IMR-90 (cell line): ENCODE measurements around the gene HOXD12. TPM values are rescaled to one million over a fixed set of nuclear protein-coding genes. Genes with fewer than 3 reads are reported as not detected.

Experiments used
- ATAC-seq: fragments of 200-7000 bp; cut with Tn5 transposase; 2 replicates; pipeline ENCODE4 v1.9.1; 2020; ENCODE audit warnings: low read depth, mild to moderate bottlenecking, moderate library complexity
- BruUV-seq: library from RNA; stranded (reverse); fragments of 400-500 nt; replicated peaks from 2 replicates; lab custom pipeline; 2021; lab: Mats Ljungman, UMichigan
- CTCF ChIA-PET: fragments of 300-600 bp; formaldehyde crosslinking; extraction: SDS; loops from one replicate; lab custom pipeline; 2021; ENCODE audit warnings: antibody characterized with exemption; lab: Yijun Ruan, JAX
- POLR2A ChIA-PET: fragments of 300-600 bp; sonication (Branson Sonifier 250); formaldehyde crosslinking; loops from one replicate; lab custom pipeline; 2022; ENCODE audit warnings: antibody characterized with exemption; ENCODE audit not compliant: unreplicated experiment; lab: Charles Lee
- DNase-seq: peaks from one replicate; pipeline ENCODE4 v3.0.0; 2013
- H2AFZ ChIP-seq: replicated peaks from 2 replicates; pipeline ENCODE3; 2013; ENCODE audit warnings: low read length, mild to moderate bottlenecking; ENCODE audit not compliant: poor library complexity
- H2AK5ac ChIP-seq: 2 replicates; pipeline ENCODE4 v1.6.1; 2013; ENCODE audit warnings: low read depth, low read length, inconsistent platforms
- H2AK9ac ChIP-seq: replicated peaks from 2 replicates; pipeline ENCODE3; 2013; ENCODE audit warnings: mild to moderate bottlenecking, low read depth, low read length, moderate library complexity; ENCODE audit not compliant: poor library complexity
- H2BK120ac ChIP-seq: 2 replicates; pipeline ENCODE4 v1.6.1; 2013; ENCODE audit warnings: low read depth, low read length, inconsistent platforms
- H2BK15ac ChIP-seq: 3 replicates; pipeline ENCODE4 v1.6.1; 2013; ENCODE audit warnings: low read depth, low read length, inconsistent platforms
- H2BK20ac ChIP-seq: 2 replicates; pipeline ENCODE4 v1.6.1; 2013; ENCODE audit warnings: low read depth, mild to moderate bottlenecking, inconsistent platforms, low read length, moderate library complexity
- H2BK5ac ChIP-seq: 2 replicates; pipeline ENCODE4 v1.6.1; 2013; ENCODE audit warnings: mild to moderate bottlenecking, low read depth, low read length, inconsistent platforms; ENCODE audit not compliant: poor library complexity, severe bottlenecking
- H3K14ac ChIP-seq: replicated peaks from 2 replicates; pipeline ENCODE4 v1.6.1; 2013; ENCODE audit warnings: low read depth, low read length, inconsistent platforms
- H3K18ac ChIP-seq: 2 replicates; pipeline ENCODE4 v1.6.1; 2013; ENCODE audit warnings: low read depth, low read length, control low read depth
- H3K23ac ChIP-seq: 2 replicates; pipeline ENCODE4 v1.6.1; 2013; ENCODE audit warnings: low read depth, low read length, inconsistent platforms
- H3K27ac ChIP-seq: 2 replicates; pipeline ENCODE4 v1.5.1; 2013; ENCODE audit warnings: mild to moderate bottlenecking, control low read depth, low read length; ENCODE audit not compliant: insufficient read depth
- H3K27me3 ChIP-seq: 2 replicates; pipeline ENCODE4 v1.6.1; 2013; ENCODE audit warnings: low read length; ENCODE audit not compliant: control insufficient read depth, insufficient read depth
- H3K36me3 ChIP-seq: 2 replicates; pipeline ENCODE4 v1.6.1; 2013; ENCODE audit warnings: low read length, mixed read lengths; ENCODE audit not compliant: control insufficient read depth, insufficient read depth
- H3K4ac ChIP-seq: 2 replicates; pipeline ENCODE4 v1.6.1; 2013; ENCODE audit warnings: low read depth, low read length, inconsistent platforms
- H3K4me1 ChIP-seq: 2 replicates; pipeline ENCODE4 v1.6.1; 2013; ENCODE audit warnings: low read length, mixed read lengths; ENCODE audit not compliant: control insufficient read depth, insufficient read depth
- H3K4me2 ChIP-seq: 2 replicates; pipeline ENCODE4 v1.6.1; 2013; ENCODE audit warnings: low read depth, mild to moderate bottlenecking, control low read depth, low read length, moderate library complexity
- H3K4me3 ChIP-seq: 2 replicates; pipeline ENCODE4 v1.5.1; 2013; ENCODE audit warnings: low read depth, mild to moderate bottlenecking, control low read depth, low read length, moderate library complexity; ENCODE audit not compliant: insufficient read depth
- H3K56ac ChIP-seq: 2 replicates; pipeline ENCODE4 v1.6.1; 2013; ENCODE audit warnings: low read length, inconsistent platforms; ENCODE audit not compliant: insufficient read depth; ENCODE audit errors: extremely low read depth
- H3K79me1 ChIP-seq, 2 experiments: 2 replicates each; pipeline ENCODE4 v1.6.1; 2013; ENCODE audit warnings: low read length in 2 of 2, inconsistent platforms in 1 of 2, low read depth in 1 of 2
- H3K9ac ChIP-seq: 2 replicates; pipeline ENCODE4 v1.6.1; 2013; ENCODE audit warnings: low read depth, low read length, control low read depth
- H3K9me1 ChIP-seq: 2 replicates; pipeline ENCODE4 v1.6.1; 2013; ENCODE audit warnings: low read length, inconsistent platforms; ENCODE audit not compliant: insufficient read depth
- H3K9me3 ChIP-seq: 2 replicates; pipeline ENCODE4 v1.6.1; 2013; ENCODE audit warnings: low read length; ENCODE audit not compliant: control insufficient read depth, insufficient read depth
- H4K20me1 ChIP-seq: 2 replicates; pipeline ENCODE4 v1.6.1; 2013; ENCODE audit warnings: low read length, inconsistent platforms; ENCODE audit not compliant: insufficient read depth
- H4K5ac ChIP-seq: 2 replicates; pipeline ENCODE4 v1.6.1; 2013; ENCODE audit warnings: mild to moderate bottlenecking, low read depth, low read length, control low read depth
- H4K8ac ChIP-seq, 2 experiments: 2 replicates each; pipeline ENCODE4 v1.6.1; 2013; ENCODE audit warnings: low read depth in 2 of 2, low read length in 2 of 2, control low read depth in 1 of 2, inconsistent platforms in 1 of 2
- H4K91ac ChIP-seq: 2 replicates; pipeline ENCODE4 v1.6.1; 2013; ENCODE audit warnings: low read depth, low read length, inconsistent platforms; ENCODE audit not compliant: insufficient read depth
- ELK1 ChIP-seq: fragments of 150-350 bp; IDR thresholded peaks from 2 replicates; pipeline ENCODE4 v1.6.1; 2016; ENCODE audit warnings: low read depth, mild to moderate bottlenecking, low read length, moderate library complexity, borderline replicate concordance
- RFX5 ChIP-seq: IDR thresholded peaks from 2 replicates; pipeline ENCODE4 v1.8.0; 2012; ENCODE audit warnings: low read depth, mild to moderate bottlenecking, low read length, moderate library complexity
- WGBS, 2 experiments: methylation state at CpG; one replicate each; pipeline versions ENCODE4 v1.1.5 to v1.1.7; 2013; ENCODE audit warnings: missing lambda C conversion rate in 2 of 2; ENCODE audit not compliant: insufficient read length in 1 of 2; ENCODE audit errors: extremely low coverage in 2 of 2; 5-methylcytosine and 5-hydroxymethylcytosine counted together
- dilution Hi-C: fragments of 300-500 bp; cut with HindIII; formaldehyde crosslinking; loops from one replicate; pipeline ENCODE4 v1.14.3; 2018; ENCODE audit warnings: low sequenced_read_pairs; ENCODE audit not compliant: unreplicated experiment
- in situ Hi-C: fragments of 300-500 bp; cut with MboI; formaldehyde crosslinking; loops from 3 replicates; pipeline ENCODE4 v1.14.3; 2019; ENCODE audit warnings: low sequenced_read_pairs, inconsistent platforms, mixed read lengths
- intact Hi-C: fragments of 100-400 bp; cut with micrococcal nuclease; formaldehyde crosslinking; loops from 2 replicates; pipeline ENCODE4 v1.10.0; 2022
- polyA plus RNA-seq, 3 experiments: library from polyadenylated mRNA; depleted of rRNA; stranded (reverse); fragments of >200 nt; gene quantifications; 2 replicates each; pipeline ENCODE4 v1.2.3, GENCODE V29; 2012; ENCODE audit warnings: low replicate concordance in 1 of 3
- total RNA-seq: library from RNA; depleted of rRNA; stranded (reverse); fragments of >200 nt; gene quantifications from 2 replicates; pipeline ENCODE4 v1.2.3, GENCODE V29; 2012

The HOXD12 gene
- total and polyA plus RNA-seq, 2 of the 4 experiments (the other 2 are of a cell fraction): not detected

- no peak overlapping the region for H3K27ac ChIP-seq
- no peak overlapping the region for H2BK20ac ChIP-seq
- no peak overlapping the region for H2AK5ac ChIP-seq
- ATAC-seq (no peak), DNase-seq (no peak)
- H2BK120ac ChIP-seq: no peak overlapping the region
- H3K9me1 ChIP-seq: no peaks in the 10 kb centered on the region
- H3K9ac ChIP-seq: no peak overlapping the region
- no peak overlapping the region for H3K56ac ChIP-seq
- BruUV-seq: no TSS peak
- intact Hi-C loops: no loop called here
- in situ Hi-C loops: no loop called here
- H3K18ac ChIP-seq: no peak overlapping the region
- peaks cover 92% of the 10 kb centered on the region for H3K27me3 ChIP-seq
- H4K5ac ChIP-seq: no peak overlapping the region
- H4K8ac ChIP-seq: no peak overlapping the region
- H3K4me2 ChIP-seq: no peak overlapping the region
- WGBS, 2 experiments: no CpG with 5 or more reads among the region's 4 CpGs
- no peak overlapping the region for H2AK9ac ChIP-seq
- dilution Hi-C loops: no loop called here
- no peak overlapping the region for H3K4me3 ChIP-seq
- H4K91ac ChIP-seq: no peak overlapping the region
- no peak for TF ChIP-seq ELK1
- no peak for TF ChIP-seq RFX5
- no peaks in the 10 kb centered on the region for H4K20me1 ChIP-seq
- no peak overlapping the region for H3K14ac ChIP-seq
- no peaks in the 10 kb centered on the region for H3K4me1 ChIP-seq
- H3K23ac ChIP-seq: no peak overlapping the region
- no peaks in the 10 kb centered on the region for H3K79me1 ChIP-seq
- no peak overlapping the region for H2AFZ ChIP-seq
- ChIA-PET POLR2A (no interaction called here), CTCF (interaction anchor here (0.8 to 1.3 kb wide), 4 partner anchors 12 to 544 kb away, joined by 3 to 4 read pairs (median 4); no protein-coding TSS in a partner anchor)
- no peak overlapping the region for H3K4ac ChIP-seq
- peaks cover 5% of the 10 kb centered on the region for H3K9me3 ChIP-seq
- no peaks in the 10 kb centered on the region for H3K36me3 ChIP-seq
- H2BK15ac ChIP-seq: no peak overlapping the region
- no peak overlapping the region for H2BK5ac ChIP-seq
These were observed 10.4 kb downstream of the HOXD12 start for GRCh38 chr2:176109946-176110345.
